A549 treated with Mapracorat at 1 μM for 4 hours (cell line): Measurements from ENCODE around the gene B3GAT1. TPM values are rescaled to one million over a fixed set of nuclear protein-coding genes. Genes with fewer than 3 reads are reported as not detected.

Experiments
- total RNA-seq: library from RNA; stranded (reverse); fragments of 200-300 nt; extraction: Qiagen RNA extraction; gene quantifications from 5 replicates; pipeline ENCODE4 v1.2.3, GENCODE V29; 2022

B3GAT1 gene, protein sequence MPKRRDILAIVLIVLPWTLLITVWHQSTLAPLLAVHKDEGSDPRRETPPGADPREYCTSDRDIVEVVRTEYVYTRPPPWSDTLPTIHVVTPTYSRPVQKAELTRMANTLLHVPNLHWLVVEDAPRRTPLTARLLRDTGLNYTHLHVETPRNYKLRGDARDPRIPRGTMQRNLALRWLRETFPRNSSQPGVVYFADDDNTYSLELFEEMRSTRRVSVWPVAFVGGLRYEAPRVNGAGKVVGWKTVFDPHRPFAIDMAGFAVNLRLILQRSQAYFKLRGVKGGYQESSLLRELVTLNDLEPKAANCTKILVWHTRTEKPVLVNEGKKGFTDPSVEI
- total RNA-seq: not detected in 5 replicates

DNA sequence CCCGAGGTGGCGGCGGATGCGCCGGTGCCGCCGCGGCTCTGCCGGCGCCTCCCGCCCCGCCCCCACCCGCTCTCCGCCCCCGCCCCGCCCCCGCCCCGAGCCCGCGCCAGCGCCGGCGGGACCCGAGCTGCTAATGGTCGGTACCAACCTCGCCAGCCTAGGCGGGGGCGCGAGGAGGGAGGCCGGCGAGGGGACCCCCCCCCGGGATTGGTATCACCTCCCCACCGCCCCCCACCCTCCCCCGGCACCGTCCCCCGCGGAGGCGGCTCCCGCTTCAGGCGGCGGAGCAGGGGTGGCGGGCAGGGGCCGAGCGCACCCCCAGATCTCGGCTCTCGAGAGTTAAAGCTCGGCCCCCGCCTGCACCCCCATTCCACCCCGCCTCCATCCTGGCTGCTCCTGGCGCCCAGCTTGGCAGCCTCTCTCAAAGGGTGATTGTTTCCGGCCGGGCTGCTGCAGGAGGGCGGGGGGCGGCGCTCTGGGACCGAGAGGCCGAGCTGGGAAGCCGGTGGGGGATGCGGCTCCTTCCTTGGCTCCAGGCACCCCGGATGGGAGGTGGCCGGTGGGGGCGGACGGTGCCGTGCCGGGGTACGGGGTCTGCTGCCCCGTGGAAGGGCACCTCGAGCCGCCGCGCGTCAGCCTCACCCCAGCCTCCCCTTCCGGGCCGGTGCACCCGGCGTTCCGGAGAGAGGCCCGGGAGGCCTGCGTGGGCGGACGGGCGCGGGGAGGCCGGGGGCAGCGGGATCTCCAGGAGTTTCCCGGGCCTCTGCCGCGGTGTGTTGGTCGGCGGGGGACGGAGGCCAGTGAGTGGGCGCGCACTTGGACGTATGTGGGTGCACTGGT is at the start of gene B3GAT1:
Gene B3GAT1, minus strand, starts transcription at position 40 of the 840 bp plus-strand sequence. CDS start 24,583 bp downstream, outside the sequence.

DNA sequence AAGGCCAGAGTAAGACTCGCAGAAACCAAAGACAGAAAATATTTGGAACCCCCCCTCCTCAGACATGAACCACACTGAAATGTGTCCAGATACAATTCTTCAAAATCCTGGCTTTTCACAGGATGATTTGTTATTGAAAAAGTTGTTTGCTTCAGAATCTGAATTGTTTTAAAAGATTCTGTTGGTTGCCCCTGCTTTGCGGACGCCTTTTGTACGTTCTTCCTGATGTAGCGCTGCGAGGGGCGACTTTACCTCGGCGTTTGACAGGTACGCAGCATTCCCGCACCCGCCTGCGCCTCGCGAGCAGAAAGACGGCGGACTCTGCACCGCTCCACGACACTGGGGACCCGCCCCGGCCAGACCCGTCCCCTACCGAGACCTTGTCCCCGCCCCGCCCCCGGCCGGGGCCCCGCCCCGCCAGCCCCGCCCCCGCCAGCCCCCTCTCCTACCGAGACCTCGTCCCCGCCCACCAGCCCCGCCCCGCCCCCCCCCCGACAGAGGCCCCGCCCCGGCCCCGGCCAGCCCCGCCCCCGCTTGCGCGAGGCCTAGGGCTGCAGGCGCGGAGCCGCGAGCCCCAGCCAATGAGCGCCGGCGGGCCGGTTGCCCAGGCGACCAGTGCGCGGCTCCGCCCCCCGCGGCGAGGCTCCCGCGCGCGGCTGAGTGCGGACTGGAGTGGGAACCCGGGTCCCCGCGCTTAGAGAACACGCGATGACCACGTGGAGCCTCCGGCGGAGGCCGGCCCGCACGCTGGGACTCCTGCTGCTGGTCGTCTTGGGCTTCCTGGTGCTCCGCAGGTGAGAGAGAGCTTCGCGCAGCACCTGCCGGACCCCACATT is 80.5 kb downstream of the B3GAT1 start, which contains the start of gene GLB1L2:
Gene GLB1L2, plus strand, starts transcription at position 635 of the 835 bp plus-strand sequence. Its CDS starts 74 bp downstream, at position 709.

Other genes starting within 250 kb of the B3GAT1 start
- 17.7 to 25.8 TPM (median 21.0 TPM) in 5 replicates for gene NCAPD3, start 188.3 kb downstream of the B3GAT1 start, total RNA-seq
- 19.0 to 22.4 TPM (median 20.6 TPM) in 5 replicates for gene VPS26B, start 187.6 kb downstream of the B3GAT1 start, total RNA-seq
- gene THYN1, start 158.9 kb downstream of the B3GAT1 start, total RNA-seq: 17.0 to 19.3 TPM (median 17.2 TPM) in 5 replicates
- 7.9 to 10.1 TPM (median 9.2 TPM) in 5 replicates for gene ACAD8, start 158.7 kb downstream of the B3GAT1 start, total RNA-seq
- gene GLB1L3, start 135.9 kb downstream of the B3GAT1 start, total RNA-seq: 0.07 TPM in 1 of 5 replicates, not detected in the others
- gene GLB1L2, start 80.3 kb downstream of the B3GAT1 start, total RNA-seq: 1.8 to 2.7 TPM (median 2.0 TPM) in 5 replicates